ENCODE measurements around the gene ADCY2. TPM values are rescaled to one million over a fixed set of nuclear protein-coding genes. Genes with fewer than 3 reads are reported as not detected.

The ADCY2 gene
- total RNA-seq, 1 experiment from 2014 or later, result 31.3 TPM

- no peak overlapping the region for H2BK5ac ChIP-seq (ENCODE audit: insufficient read length, low read length)
- no peak overlapping the region for H2AFZ ChIP-seq (ENCODE audit: low read length)
- H2BK12ac ChIP-seq (ENCODE audit: insufficient read length, low read depth, low read length), result no peak overlapping the region
- H3K27ac Mint-ChIP-seq, result no peak overlapping the region
- no peak overlapping the region for H3K27ac ChIP-seq (ENCODE audit: insufficient read length, low read depth, low read length)
- no peak overlapping the region for H4K91ac ChIP-seq (ENCODE audit: insufficient read length, low read depth, low read length)
- H3K18ac ChIP-seq (ENCODE audit: insufficient read length, low read depth, low read length), result no peak overlapping the region
- TF ChIP-seq CTCF (conservative IDR thresholded peaks at IDR 0.05), result no peak
- H3K27me3 Mint-ChIP-seq (ENCODE audit: low read depth), result no peaks in the 10 kb centered on the region
- no peak overlapping the region for H2AK5ac ChIP-seq (ENCODE audit: insufficient read length, low read length)
- no peaks in the 10 kb centered on the region for H4K20me1 ChIP-seq (ENCODE audit: control insufficient read depth, insufficient read depth, insufficient read length)
- no peaks in the 10 kb centered on the region for H3K23me2 ChIP-seq (ENCODE audit: insufficient read length, low read depth, low read length, poor library complexity, severe bottlenecking)
- H3K4me2 ChIP-seq (ENCODE audit: insufficient read depth, insufficient read length, low read length), result no peak overlapping the region
- no peaks in the 10 kb centered on the region for H3K9me3 ChIP-seq (ENCODE audit: control insufficient read depth, low read depth, low read length)
- no peaks in the 10 kb centered on the region for H3K4me1 Mint-ChIP-seq
- H3K79me1 ChIP-seq (ENCODE audit: insufficient read depth, low read depth, low read length, poor library complexity, severe bottlenecking), result no peaks in the 10 kb centered on the region
- no peak overlapping the region for H3K23ac ChIP-seq (ENCODE audit: insufficient read length, low read depth, low read length)
- no peaks in the 10 kb centered on the region for H3K9me3 Mint-ChIP-seq
- H3T11ph ChIP-seq (ENCODE audit: low read length), result no peak overlapping the region
- H4K5ac ChIP-seq (ENCODE audit: insufficient read length, low read depth, low read length), result no peak overlapping the region
- H3K56ac ChIP-seq (ENCODE audit: insufficient read length, low read depth, low read length), result no peak overlapping the region
- H3K4me1 ChIP-seq (ENCODE audit: insufficient read depth, low read length), result no peaks in the 10 kb centered on the region
- H2BK120ac ChIP-seq (ENCODE audit: low read depth, low read length, poor library complexity, severe bottlenecking), result no peak overlapping the region
- no peak overlapping the region for H2BK15ac ChIP-seq (ENCODE audit: low read depth, low read length)
- H3K9ac ChIP-seq (ENCODE audit: extremely low read depth, insufficient read length, low read length), result no peak overlapping the region
- H3K4me3 Mint-ChIP-seq, result no peak overlapping the region
- peaks cover 11 to 15% (median 13%) of the 10 kb centered on the region in 3 experiments; a peak in 6 of 7 replicates for H3K36me3 Mint-ChIP-seq (ENCODE audit: insufficient read depth in 1 of 3, low read depth in 3 of 3)
- no peaks in the 10 kb centered on the region for H3K79me2 ChIP-seq (ENCODE audit: insufficient read depth, low read length)
- H3K4ac ChIP-seq (ENCODE audit: low read depth, low read length), result no peak overlapping the region
- H2BK20ac ChIP-seq (ENCODE audit: low read depth, low read length, poor library complexity, severe bottlenecking), result no peak overlapping the region
- no peak overlapping the region for H4K8ac ChIP-seq (replicated peaks; ENCODE audit: insufficient read length, low read depth, low read length)
- no CpG with 5 or more reads among the region's 6 CpGs for WGBS (ENCODE audit: extremely low coverage, insufficient read length, low lambda C conversion rate)
- H3K27me3 ChIP-seq (ENCODE audit: insufficient read depth, low read length), result no peaks in the 10 kb centered on the region
- no peak for DNase-seq
- no peak overlapping the region for H3K14ac ChIP-seq (ENCODE audit: insufficient read depth, low read length)
These were observed 406.9 kb downstream of the ADCY2 start for GRCh38 chr5:7802855-7803254.

All from H9 (cell line).